NCI-H345 treated with DMSO at 0.1 percent for 48 hours (cell line): ENCODE results near the gene RPL38.

Experiments used
- DNase-seq: peaks from one replicate; lab custom pipeline; 2025; ENCODE audit not compliant: unreplicated experiment; lab: John Stamatoyannopoulos, UW

RPL38 gene

DNA sequence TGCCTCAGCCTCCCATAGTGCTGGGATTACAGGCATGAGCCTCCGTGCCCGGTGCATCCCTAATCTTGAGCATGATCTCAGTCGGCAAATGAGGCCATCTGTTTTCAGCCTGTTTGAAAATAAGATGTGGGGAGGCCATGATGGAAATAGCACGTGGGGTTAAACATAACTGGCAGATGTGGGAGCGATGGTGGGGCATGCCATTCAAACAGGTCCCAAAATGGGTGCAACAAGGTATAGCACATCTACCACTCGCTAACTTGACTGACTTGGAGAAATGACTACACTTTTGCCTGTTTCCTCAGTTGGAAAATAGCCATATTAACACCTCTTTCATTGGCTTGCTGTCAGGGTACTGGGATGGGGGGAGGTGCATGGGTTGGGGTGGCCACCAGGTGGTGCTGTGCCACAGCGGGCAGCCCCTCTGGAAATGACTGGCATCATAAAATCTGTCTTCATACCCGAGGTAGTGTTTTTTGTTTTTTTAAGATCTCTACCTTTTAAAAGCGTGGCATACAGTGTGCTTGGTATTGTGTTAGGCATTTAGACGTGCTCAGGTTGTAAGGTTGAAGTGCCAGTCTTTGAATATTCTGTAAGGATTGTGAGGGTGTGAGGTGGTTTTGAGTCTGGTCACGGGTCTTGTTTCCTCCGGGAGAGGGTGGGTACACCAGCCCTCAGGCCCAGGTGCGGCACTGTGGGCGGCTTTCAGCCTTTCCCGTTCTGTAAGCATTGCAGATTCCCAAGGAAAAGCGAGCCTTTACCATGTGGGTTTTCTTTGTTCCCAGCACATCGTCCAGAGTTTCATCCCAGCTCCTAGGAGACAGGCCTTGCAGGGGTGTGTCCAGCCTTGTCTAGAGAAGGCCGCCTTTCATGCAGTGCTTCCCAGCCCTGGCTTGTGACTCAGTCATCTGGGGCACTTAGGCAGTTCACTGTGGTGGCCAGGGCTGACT is 7.0 kb downstream of the RPL38 start:
- peak; percentile 27 for DNase-seq

GRCh38 chr17:74211141-74211911 is 7.8 kb downstream of the RPL38 start:
- DNase-seq, result no peak

GRCh38 chr17:74211912-74212208 is 8.4 kb downstream of the RPL38 start:
- no peak for DNase-seq

DNA sequence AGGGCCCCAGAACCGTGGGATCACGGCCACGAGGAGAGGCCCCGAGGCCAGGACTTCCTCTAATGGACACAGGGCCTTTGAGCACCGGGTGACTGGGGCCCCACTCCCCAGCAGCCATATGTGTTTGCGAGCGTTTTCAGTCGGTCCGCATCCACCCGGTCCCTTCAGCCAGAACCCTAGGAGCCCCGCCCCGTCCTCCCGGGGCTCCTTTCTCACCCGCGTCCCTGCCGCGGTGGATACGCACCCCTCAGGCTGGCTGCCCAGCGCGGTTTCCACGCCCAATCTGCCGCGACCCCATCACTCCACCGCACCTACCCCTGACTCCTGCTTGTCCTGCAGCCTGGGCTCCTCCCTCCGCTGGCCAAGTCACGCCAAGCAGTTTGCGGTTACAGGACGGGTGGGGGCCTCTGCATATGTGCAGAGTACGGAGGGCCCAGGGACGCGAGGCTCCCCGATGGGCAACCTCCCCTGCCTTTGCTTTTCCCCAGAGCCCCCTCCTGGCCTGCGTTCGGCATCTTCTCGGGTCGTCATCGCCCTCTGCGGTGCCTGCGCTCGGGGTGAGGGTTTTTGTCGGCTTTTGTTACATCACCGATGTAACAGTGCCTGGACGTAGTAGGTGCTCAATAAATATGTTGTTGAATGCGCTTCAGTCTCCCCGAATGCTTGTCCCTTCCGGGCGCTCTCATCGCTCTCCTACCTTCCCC is 8.9 kb downstream of the RPL38 start:
- no peak for DNase-seq

DNA sequence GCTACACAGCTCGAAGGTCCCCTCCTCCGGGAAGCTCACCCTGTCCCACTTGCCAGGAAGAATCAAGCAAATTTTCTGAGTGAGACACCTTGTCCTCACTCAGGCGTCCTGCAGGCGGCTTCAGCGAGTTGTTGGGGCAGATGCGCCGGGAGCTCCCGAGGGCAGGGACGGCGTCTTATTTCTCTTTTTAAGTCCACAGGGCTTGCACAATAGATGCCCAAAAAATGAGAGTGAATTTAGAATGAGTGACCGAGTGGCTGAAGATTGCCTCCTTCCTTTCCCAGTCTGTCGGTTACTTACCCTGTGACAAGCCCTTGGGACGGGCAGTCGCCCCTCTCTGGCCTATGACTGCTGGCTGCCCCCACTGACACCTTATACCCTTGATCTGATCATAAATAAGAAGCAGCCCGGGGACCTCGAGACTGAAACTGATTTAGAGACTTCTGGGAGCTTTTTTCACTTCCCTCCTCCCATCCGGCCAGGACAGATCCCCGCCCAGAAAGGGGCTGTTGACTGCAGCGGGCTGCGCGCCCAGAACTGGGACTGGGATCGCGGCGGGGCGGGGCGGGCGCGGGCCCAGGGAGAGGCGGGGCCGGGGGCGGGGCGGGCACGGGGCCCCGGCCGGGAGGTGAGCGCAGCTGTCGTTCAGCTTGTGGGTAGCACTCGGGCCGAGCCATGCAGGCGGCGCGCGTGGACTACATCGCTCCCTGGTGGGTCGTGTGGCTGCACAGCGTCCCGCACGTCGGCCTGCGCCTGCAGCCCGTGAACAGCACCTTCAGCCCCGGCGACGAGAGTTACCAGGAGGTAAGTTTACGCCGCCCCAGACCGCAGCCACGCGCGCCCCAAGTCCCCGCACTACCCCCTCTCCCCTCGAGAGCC is 9.7 kb downstream of the RPL38 start, which contains the start of gene TTYH2:
Gene TTYH2, plus strand, starts transcription at position 659 of the 879 bp plus-strand sequence. Its CDS starts 17 bp downstream, at position 676.
- peak; percentile 69 for DNase-seq

GRCh38 chr17:74213861-74214391 is 10.4 kb downstream of the RPL38 start:
- DNase-seq, result no peak

- no peak for DNase-seq
Measured at GRCh38 chr17:74214484-74215341, 11.2 kb downstream of the RPL38 start.

DNA sequence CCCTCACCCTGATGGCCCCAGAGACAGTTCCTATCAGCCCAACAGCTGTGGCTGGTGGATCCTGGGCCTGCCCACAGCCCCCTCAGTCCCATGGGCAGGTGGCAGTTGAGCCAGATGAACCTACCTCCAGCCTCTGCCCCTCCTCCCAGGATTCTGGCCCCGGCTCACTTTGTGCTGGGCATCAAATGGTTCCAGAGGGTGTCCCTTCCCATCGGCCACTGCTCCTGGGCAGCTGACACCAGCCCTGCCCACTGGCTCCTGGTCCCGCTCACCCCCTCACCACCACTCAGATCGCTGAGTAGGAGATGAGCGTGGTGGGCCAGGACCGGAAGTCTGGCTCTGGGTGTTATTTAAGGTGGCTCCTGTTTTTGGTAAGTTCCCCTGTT is 11.9 kb downstream of the RPL38 start:
- DNase-seq, result no peak

- no peak for DNase-seq
Measured at GRCh38 chr17:74216505-74216904, 13.0 kb downstream of the RPL38 start.

DNA sequence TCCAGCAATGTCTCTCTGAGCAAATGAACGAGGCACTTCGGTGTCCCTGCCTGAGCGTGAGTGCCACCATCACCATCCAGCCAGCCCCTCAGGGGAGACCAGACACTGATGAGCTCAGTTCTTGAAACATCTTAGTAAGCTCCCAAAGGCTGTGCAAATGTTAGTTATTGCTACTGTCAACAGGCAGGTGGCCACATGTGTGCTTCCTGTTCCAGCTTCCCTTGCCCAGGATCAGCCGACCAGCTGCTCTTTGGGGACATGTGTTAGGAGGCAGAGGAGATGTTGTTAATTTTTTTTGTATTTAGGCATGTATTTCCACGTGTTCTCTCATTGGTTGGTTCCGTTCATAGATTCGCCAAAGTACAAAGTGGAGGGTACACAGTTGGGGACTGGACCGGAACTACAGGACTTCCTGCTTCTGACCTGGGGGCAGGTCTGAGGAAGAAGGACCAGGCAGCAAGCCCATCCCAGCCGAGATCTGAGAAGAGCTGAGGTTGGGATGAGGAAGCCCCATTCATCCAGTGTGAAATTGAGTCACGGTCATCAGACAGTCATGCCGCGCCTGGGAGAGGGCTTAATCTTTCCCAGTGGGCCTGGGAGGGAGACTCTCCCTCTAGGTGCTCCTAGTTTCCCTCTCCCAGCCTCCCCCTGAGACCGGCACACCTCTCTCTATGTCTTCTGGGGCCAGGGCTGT is 13.7 kb downstream of the RPL38 start:
- DNase-seq, result no peak

DNA sequence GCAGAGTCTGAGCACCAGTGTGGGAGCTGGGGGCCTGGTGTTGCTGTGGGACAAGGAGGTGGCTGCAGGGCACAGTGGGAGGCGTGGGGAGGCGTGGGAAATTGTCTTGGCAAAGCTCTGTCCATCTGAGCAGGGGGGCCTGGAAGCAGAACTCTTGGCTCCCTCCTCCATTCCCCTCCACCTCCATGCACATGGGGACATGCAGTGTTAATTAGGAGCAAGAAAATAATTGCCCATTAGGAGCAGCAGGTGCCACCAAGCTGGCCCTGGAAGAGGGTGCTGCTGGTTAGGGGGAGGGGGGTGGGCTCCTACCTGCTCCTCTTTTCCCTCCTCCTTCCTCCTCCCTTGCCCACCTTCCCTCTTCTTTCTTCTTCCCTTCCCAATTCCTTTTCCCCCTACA is 14.4 kb downstream of the RPL38 start:
- no peak for DNase-seq

GRCh38 chr17:74218436-74218835 is 15.0 kb downstream of the RPL38 start:
- no peak for DNase-seq

- no peak for DNase-seq
Measured at GRCh38 chr17:74219576-74220133, 16.2 kb downstream of the RPL38 start.

DNA sequence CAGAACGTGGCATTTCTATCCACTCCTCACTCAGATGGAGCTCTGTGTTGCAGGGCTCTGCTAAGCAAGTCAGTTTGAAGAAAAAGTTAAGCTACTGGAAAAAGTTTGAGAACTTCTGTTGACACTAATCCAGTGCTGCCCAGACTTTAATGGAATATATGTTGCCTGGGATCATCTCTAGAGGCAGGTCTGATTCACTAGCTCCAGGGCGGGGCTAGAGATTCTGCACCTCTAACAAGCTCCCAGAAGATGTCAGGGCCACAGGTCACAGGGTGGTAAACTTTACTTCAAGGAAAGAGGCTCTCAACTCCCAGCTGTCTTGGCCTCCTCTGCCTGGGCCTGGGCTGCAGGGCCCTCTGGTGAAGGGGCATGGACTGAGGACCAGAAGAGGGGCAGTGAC is 16.7 kb downstream of the RPL38 start:
- no peak for DNase-seq

DNA sequence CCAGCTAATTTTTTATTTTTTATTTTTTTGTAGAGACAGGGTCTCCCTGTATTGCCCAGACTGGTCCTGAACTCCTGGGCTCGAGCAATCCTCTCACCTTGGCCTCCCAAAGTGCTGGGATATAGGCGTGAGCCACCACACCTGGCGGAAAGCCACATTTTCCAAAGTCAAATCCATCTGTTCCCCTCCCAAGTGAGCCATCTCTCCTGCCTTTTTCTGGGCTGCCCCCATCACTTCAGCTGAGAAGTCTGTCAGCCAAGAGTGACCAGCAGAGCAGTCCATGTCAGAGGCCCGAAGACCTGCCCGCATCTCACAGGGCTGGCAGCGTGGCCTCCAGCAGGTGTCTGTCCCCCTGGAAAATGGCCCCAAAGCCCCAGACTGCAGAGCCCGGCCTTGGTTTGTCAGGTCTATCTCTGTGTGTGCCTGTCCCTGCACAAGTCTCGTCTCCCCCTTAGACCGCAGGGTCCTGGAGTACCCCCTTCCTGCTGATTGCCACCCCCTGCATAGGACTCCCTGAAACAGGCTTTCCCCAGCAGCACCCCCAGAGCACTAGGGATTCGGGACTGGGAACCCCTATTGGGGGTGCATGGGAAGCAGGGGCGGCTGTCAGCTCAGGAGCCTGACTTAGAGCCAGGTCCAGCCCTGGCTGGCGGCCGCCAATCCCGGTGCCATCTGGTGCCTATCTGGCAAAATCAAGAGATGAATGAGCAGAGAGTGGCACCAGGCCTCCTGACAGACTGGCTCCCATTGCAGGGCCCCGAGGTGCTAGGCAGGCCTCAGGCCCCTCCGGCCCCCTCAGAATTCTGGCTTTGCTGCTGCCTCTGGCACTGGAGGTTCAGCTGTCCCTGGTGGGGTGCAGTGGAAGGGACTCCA is 17.7 kb downstream of the RPL38 start:
- no peak for DNase-seq

DNA sequence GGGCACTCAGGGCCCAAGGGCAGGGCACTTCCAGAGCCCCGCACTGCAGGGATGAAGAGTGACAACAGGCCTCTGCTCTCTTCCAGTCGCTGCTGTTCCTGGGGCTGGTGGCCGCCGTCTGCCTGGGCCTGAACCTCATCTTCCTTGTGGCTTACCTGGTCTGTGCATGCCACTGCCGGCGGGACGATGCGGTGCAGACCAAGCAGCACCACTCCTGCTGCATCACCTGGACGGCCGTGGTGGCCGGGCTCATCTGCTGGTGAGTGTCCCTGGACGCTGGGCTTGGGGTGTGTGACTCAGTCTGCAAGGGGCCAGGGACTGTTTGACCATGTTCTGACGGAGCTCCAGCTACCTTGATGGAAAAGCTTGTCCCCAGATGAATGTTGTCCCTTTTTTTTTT is 18.9 kb downstream of the RPL38 start:
- no peak for DNase-seq

- DNase-seq, result no peak
Measured at GRCh38 chr17:74223901-74224300, 20.4 kb downstream of the RPL38 start.
